ENCODE data around the gene RIC3.

DNA sequence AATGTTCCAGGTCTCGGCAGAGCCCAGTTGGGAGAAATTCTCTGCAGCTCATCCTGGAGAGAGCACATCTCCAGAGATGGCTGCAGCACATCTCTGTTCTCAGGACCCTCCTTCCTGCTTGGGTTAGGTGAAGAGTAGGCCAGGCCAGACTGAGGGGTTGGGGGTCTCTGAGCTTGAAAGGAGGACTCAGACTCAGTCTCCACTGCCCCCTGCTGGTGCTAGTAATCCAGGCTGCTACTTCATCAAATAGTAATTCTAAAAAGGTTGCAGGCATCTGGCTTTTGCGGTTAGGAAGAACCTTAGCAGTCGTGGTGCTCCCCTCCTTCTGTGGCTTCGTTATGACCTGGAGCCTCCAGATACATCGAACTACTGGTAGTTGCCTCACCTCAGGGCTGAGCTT lies 78.1 kb downstream of the RIC3 start:
- TF ChIP-seq, protein P1, sequence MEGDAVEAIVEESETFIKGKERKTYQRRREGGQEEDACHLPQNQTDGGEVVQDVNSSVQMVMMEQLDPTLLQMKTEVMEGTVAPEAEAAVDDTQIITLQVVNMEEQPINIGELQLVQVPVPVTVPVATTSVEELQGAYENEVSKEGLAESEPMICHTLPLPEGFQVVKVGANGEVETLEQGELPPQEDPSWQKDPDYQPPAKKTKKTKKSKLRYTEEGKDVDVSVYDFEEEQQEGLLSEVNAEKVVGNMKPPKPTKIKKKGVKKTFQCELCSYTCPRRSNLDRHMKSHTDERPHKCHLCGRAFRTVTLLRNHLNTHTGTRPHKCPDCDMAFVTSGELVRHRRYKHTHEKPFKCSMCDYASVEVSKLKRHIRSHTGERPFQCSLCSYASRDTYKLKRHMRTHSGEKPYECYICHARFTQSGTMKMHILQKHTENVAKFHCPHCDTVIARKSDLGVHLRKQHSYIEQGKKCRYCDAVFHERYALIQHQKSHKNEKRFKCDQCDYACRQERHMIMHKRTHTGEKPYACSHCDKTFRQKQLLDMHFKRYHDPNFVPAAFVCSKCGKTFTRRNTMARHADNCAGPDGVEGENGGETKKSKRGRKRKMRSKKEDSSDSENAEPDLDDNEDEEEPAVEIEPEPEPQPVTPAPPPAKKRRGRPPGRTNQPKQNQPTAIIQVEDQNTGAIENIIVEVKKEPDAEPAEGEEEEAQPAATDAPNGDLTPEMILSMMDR (conservative IDR thresholded peaks at IDR 0.05 in 1 of 2, IDR thresholded peaks at IDR 0.05 in 1 of 2; ENCODE audit: low read depth in 1 of 2, low read length in 2 of 2): peak; percentile 61 to 75
- no peak for TF ChIP-seq EZH2 (IDR thresholded peaks at IDR 0.05; ENCODE audit: low read length, missing control alignments)
